HG03064 (cell line): ENCODE results near the gene NKD2.
A peak's percentile ranks its signal among the peaks of the same experiment; 100 is the strongest.
"Not testable (repeated sequence)": the region's sequence is repeated elsewhere in the genome, so short reads cannot be mapped to it uniquely, and the experiment has no call there.

ENCODE experiments used
- ATAC-seq: cut with Tn5 transposase; IDR thresholded peaks from one replicate; pipeline ENCODE4 v1.9.1; 2021; ENCODE audit warnings: low read depth; ENCODE audit not compliant: unreplicated experiment

Gene NKD2

DNA sequence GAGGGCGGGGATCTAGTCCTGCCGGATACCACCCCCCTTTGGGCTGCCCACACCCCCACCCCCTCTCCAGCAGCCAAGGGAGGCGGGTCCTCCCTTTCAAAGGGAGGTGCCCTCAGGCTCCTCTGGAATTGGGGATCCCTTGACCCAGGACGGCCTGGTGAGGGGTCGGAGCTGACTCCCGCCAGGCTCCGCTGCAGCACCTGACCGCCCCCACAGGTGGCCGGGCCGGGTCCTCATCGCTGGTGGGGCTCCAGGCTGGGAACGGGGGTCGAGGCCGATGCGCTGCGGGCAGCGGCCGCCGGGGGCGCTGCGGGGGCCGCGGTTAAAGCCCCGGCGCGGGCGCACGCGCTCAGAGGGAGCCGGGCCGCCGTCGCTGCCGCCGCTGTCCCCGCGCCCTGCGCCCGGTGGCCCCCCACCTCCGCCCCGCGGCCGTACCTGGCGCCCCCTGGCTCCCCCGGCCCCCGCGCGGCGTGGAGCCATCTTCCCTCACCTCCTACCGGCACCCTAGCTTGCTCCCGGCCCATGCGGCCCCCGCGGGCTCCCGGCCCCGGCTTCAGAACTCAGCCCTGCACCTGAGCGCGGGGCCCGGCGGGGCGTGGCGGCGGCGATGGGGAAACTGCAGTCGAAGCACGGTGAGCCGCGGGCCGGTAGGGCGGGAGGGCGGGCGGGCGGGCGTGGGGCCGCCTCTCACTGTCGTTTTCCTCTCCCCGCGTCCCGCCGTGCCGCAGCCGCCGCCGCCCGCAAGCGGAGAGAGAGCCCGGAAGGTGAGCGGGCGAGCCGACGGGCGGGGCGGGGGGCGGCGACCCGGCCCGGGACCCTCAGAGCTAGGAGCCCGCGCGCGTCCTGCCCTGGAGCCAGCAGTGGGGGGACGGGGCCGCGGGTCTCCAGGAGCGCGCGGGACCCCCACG is at the start of gene NKD2:
Gene NKD2 (plus strand): TSS at position 352 of the 908 bp plus-strand sequence. CDS start 256 bp downstream, at position 608.
- ATAC-seq = no peak

- ATAC-seq = no peak
Measured at GRCh38 chr5:959581-960531, 48.7 kb upstream of the NKD2 start.

DNA sequence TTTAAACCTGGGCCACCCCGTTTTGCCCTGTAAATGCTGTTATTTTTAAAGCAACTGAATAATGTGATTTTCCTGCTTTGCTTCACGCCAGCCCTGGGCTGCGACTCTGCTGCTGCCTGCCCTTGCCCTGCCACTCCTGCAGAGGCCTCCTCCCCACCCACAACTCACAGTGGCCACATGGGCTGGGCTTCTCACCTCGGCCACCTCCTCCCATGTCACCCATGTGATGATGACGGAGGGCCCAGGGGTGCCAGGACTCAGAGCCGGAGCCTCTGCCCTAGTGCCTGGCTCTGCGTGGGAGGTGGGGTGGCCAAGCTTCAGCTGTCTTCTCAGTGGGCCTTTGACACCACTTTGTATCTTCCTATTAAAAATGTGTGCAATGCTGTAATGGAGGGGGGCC is 48.1 kb upstream of the NKD2 start:
- no peak for ATAC-seq

- ATAC-seq = no peak
Measured at GRCh38 chr5:961002-961710, 47.4 kb upstream of the NKD2 start.

- no peak for ATAC-seq
Measured at GRCh38 chr5:961711-962240, 46.8 kb upstream of the NKD2 start.

GRCh38 chr5:962386-962785 is 46.2 kb upstream of the NKD2 start:
- no peak for ATAC-seq

DNA sequence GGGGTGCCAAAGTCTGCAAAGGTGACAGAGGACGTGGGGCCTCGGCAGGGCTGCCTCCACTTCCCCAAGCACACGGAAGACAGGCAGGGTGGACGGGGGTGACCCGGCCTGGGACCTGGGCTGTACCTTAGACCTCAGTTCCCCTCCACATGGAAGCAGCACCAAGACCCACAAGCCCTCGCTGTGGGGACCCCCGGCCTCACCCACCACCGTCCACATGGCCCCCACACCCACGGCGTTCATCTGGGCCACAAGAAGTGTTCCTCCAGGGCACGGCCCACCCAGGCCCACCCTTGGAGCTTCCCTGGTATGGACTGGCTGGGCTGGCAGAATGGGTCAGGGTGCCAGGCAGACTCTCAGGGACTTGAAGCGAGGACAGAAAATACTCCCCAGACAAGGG is 45.8 kb upstream of the NKD2 start:
- ATAC-seq = no peak

GRCh38 chr5:963310-963672 is 45.3 kb upstream of the NKD2 start:
- peak; percentile 27 for ATAC-seq

DNA sequence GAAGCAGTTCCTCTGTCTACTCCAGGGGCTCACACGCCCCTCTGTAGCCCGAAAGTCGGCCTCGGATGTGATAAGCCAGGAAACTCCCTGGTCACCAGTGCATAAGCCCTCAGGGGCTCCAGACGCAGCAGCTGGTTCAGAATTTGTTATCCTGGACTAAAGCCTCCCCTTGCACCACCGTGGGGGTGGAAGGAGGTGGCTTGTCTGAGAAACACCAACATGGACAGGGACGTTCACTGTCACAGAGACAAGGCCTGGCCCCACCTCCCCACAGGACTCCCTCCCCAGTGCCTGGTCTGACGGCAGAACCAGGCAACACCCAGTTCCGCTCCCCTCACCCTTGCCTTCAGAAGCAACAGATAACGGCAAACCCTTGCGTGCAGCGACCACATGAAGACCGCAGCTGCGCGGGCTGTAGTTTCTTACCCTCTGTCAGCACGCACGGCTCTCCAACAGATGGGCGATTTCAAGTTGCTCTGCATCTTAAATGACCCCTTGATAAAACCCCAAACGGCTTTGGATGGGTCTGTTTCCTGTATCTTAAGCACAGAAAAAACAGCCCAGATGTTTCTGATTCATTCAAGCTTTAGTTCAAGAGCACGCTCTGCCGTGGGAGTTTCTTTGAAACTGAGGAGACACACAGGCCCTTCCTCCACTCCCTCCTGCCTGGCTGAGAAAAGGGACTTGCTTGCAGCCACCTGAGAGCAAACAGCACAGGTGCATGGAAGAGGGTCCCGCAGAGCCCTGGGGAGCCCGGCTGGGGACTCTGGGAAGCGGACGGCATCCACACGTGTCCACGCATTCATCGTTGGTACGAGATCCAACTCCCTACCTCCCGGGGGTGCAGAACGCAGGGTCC is 44.7 kb upstream of the NKD2 start:
- peak; percentile 80 for ATAC-seq

- ATAC-seq = no peak
Measured at GRCh38 chr5:964821-965220, 43.8 kb upstream of the NKD2 start.

GRCh38 chr5:965604-966344 is 42.8 kb upstream of the NKD2 start:
- ATAC-seq = no peak

DNA sequence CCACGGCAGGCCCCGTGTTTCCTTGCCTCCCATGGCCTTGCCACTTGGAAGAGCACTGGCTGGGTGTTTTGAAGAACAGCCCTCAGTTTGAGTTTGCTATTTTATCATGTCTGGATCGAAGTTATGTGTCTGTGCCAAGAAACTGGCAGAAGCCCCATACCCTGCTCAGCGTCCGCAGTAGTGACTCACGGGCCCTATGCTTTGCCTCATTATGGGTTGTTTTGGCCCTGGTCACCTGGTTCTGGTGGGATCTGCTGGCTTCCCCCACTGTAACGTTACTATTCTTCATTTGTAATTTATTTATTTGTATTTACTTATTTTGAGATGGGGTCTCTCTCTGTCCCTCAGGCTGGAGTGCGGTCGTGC is 42.3 kb upstream of the NKD2 start:
- no peak for ATAC-seq

GRCh38 chr5:966941-967340 is 41.7 kb upstream of the NKD2 start:
- no peak for ATAC-seq

GRCh38 chr5:968881-969280 is 39.7 kb upstream of the NKD2 start:
- no peak for ATAC-seq

DNA sequence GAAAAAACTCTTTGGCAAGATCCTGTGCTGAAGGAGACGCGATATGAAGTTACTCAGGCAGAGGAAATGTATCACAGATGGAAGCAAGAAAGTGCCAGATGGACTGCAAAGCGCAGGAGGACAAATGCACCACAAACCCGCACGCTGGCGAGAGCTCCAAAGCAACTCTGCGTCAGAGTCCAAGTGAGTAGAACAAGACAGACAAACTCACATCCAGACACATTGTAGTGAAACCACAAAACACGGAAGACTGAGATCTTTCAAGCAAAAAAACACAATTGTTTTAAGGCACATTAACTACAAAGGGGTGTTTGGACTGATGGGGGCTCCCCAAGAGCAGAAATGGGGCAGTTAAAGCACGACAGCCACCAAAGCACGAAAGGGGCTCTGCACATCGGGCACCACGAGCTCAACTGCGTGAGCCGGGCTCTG is 39.2 kb upstream of the NKD2 start:
- ATAC-seq = no peak

DNA sequence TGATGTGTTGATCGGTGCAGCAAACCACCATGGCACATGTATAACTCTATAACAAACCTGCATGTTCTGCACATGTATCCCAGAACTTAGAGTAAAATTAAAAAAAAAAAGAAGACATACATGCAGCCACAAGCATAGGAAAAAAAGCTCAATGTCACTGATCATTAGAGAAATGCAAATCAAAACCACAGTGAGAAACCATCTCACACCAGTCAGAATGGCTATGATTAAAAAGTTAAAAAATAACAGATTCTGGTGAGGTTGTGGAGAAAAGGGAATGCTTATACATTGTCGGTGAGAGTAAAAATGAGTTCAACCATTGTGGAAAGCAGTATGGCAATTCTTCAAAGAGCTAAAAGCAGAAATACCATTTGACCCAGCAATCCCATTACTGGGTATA is 36.0 kb upstream of the NKD2 start:
- not testable (repeated sequence) for ATAC-seq

- ATAC-seq = no peak
Measured at GRCh38 chr5:976849-977751, 31.5 kb upstream of the NKD2 start.

DNA sequence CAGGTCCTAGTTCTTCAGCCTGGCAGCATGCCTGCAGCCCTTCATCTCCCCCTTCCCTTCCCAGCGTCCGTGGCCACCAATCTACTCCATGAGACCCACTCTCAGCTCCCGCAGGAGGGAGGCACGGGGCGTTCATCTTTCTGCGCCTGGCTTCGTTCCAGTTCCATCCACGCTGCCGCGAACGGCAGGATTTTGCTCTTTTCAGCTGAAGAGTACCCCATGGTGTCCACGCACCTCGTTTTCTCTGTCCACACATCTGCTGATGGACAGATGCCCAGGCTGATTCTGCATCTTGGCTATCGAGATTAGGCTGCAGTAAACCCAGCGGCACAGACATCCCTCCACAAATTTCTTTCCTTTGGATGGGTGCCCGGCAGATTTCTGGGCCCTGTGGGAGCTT is 30.5 kb upstream of the NKD2 start:
- no peak for ATAC-seq
